K562 (cell line): ENCODE measurements around the gene BMAL1.

Source experiments
- CHCHD3 ChIP-seq: fragments of 250-450 bp; sonication (Bioruptor Pico); IDR thresholded peaks from 2 replicates; pipeline ENCODE4 v2.1.2; 2022; ENCODE audit warnings: mild to moderate bottlenecking
- ESRRA ChIP-seq: fragments of 450-650 bp; IDR thresholded peaks from 2 replicates; pipeline ENCODE4 v1.6.1; 2014; ENCODE audit warnings: low read depth, mild to moderate bottlenecking, moderate library complexity, borderline replicate concordance
- IRF2 ChIP-seq: sonication (generic); formaldehyde crosslinking; IDR thresholded peaks from 2 replicates; pipeline ENCODE4 v1.8.1; 2022; ENCODE audit warnings: mild to moderate bottlenecking, missing genetic modification reagents
- NR2C1 ChIP-seq, 2 experiments: fragments of 450-650 bp; IDR thresholded peaks; 2 replicates each; pipeline ENCODE4 v1.6.1; 2017; ENCODE audit warnings: mild to moderate bottlenecking in 2 of 2, antibody characterized with exemption in 1 of 2, inconsistent platforms in 1 of 2, missing compliant biosample characterization in 1 of 2, missing genetic modification characterization in 1 of 2

DNA sequence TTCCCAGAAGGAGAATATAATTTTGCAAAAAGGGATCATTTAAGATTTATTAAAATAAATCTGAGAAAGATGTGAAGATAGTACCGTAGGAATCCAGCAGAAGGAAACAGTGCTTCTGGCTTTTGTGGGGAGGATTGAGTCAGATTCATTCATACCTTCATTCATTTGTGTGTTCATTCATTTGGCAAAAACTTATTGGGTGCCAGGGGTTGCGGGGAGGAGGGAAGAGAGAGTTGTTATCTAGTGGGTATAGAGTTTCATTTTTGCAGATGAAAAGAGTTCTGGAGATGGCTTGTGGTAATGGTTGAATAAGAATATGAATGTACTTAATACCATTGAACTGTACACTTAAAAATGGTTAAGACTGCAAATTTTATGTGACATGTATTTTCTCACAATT, 31.1 kb downstream of the BMAL1 start:
- TF ChIP-seq NR2C1 (IDR thresholded peaks at IDR 0.05), result no peak
- no peak for TF ChIP-seq NR2C1 (tag; IDR thresholded peaks at IDR 0.05)
- TF ChIP-seq IRF2 (CRISPR knock-in tag), result no peak
- no peak for TF ChIP-seq ESRRA
- TF ChIP-seq CHCHD3 (CRISPR knock-in tag), result no peak
